Breast epithelium (tissue), 3 donors: ENCODE data around the gene ZNF525.

Experiments used
- CTCF ChIP-seq, 3 donors: fragments of 450-650 bp; IDR thresholded peaks; one replicate each; pipeline ENCODE4 v1.5.1; 2016 to 2017; ENCODE audit warnings: antibody characterized with exemption in 3 of 3, mild to moderate bottlenecking in 3 of 3, moderate library complexity in 3 of 3
- POLR2A ChIP-seq: fragments of 450-650 bp; IDR thresholded peaks from one replicate; pipeline ENCODE4 v1.6.1; 2016; ENCODE audit warnings: antibody characterized with exemption, mild to moderate bottlenecking, moderate library complexity
- POLR2AphosphoS5 ChIP-seq, 3 donors: sonication (generic); formaldehyde crosslinking; IDR thresholded peaks; one replicate each; pipeline ENCODE4 v1.6.1; 2017; ENCODE audit warnings: antibody characterized with exemption in 3 of 3

- TF ChIP-seq CTCF (IDR thresholded peaks at IDR 0.05) (no peak), POLR2A (no peak), POLR2AphosphoS5 (IDR thresholded peaks at IDR 0.05) (no peak)
Measured at GRCh38 chr19:53381376-53381775, 15.9 kb downstream of the ZNF525 start.
